DND-41 (cell line): ENCODE measurements around the gene ZBP1.

Experiments used
- EZH2 ChIP-seq: IDR thresholded peaks from 3 replicates; pipeline ENCODE4 v1.6.1; 2012; ENCODE audit warnings: borderline replicate concordance, low read depth, mild to moderate bottlenecking, moderate library complexity, low read length, inconsistent platforms; ENCODE audit not compliant: severe bottlenecking
- TF ChIP-seq, protein P1 (sequence below): IDR thresholded peaks from 2 replicates; pipeline ENCODE4 v1.5.1; 2012; ENCODE audit warnings: borderline replicate concordance, low read length, moderate library complexity, mild to moderate bottlenecking; ENCODE audit not compliant: poor library complexity, severe bottlenecking; ENCODE audit errors: extremely low read depth

DNA sequence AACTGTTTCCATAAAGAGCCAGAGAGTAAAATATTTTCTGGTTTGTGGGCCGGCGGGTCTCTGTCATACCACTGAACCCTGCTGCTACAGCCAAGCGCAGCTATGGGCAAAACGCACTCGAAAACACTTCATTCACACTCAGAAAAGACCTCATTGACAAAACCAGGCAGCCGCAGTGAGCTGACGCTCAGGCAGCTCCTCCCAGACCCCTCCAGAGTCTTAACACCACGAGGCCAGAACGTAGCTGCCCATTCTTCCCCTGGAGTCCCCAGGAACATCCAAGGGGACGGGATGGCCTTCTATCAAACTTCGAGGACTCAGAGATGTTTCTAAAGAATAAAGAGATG is 35.6 kb upstream of the ZBP1 start:
- TF ChIP-seq, protein P1, sequence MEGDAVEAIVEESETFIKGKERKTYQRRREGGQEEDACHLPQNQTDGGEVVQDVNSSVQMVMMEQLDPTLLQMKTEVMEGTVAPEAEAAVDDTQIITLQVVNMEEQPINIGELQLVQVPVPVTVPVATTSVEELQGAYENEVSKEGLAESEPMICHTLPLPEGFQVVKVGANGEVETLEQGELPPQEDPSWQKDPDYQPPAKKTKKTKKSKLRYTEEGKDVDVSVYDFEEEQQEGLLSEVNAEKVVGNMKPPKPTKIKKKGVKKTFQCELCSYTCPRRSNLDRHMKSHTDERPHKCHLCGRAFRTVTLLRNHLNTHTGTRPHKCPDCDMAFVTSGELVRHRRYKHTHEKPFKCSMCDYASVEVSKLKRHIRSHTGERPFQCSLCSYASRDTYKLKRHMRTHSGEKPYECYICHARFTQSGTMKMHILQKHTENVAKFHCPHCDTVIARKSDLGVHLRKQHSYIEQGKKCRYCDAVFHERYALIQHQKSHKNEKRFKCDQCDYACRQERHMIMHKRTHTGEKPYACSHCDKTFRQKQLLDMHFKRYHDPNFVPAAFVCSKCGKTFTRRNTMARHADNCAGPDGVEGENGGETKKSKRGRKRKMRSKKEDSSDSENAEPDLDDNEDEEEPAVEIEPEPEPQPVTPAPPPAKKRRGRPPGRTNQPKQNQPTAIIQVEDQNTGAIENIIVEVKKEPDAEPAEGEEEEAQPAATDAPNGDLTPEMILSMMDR, result no peak
- TF ChIP-seq EZH2, result no peak
